Left renal pelvis (tissue), 4 donors: ENCODE results near the gene MGMT. TPM values are rescaled to one million over a fixed set of nuclear protein-coding genes. Genes with fewer than 3 reads are reported as not detected.

Experiments
- DNase-seq, 4 donors: peaks; one replicate each; pipeline ENCODE4 v3.0.0-alpha.2; 2013; ENCODE audit warnings: low read depth in 4 of 4, low spot score in 3 of 4
- polyA plus RNA-seq, 4 donors: library from polyadenylated mRNA; unstranded; fragments of 120-200 nt; gene quantifications; one replicate each; pipeline ENCODE4 v1.2.1, GENCODE V29; 2013; ENCODE audit not compliant: insufficient read length in 4 of 4

MGMT gene
- polyA plus RNA-seq, 4 donors, result 14.2 to 24.7 (median 17.5) TPM

GRCh38 chr10:129764011-129764900, 297.2 kb downstream of the MGMT start:
- no peak for DNase-seq

GRCh38 chr10:129764901-129765663, 298.0 kb downstream of the MGMT start:
- no peak for DNase-seq

GRCh38 chr10:129765664-129766550, 298.9 kb downstream of the MGMT start:
- no peak for DNase-seq

- no peak for DNase-seq
Measured at GRCh38 chr10:129766611-129767550, 299.8 kb downstream of the MGMT start.

- DNase-seq, result no peak
Measured at GRCh38 chr10:129767751-129768150, 300.7 kb downstream of the MGMT start.

GRCh38 chr10:129768437-129769355, 301.7 kb downstream of the MGMT start:
- no peak for DNase-seq

GRCh38 chr10:129769381-129770116, 302.5 kb downstream of the MGMT start:
- no peak for DNase-seq

DNA sequence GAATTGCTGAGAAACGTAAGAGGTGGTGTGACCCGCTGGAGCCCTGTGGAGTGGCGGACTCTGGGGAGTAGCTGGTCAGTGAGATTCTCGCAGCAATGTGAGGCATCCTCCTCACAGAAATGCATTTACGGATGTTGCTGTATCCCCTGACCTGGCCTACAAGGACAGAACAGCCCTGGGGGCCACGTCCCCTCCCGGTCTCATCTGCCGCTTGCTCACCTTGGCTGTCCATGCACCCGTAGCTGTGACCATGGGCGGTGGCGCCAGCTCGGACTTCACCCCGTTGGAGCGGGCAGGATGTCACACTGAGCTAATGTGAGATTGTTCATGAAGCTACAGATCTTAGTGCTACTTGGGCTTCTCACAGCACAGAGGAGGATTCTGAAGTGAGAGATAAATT, 303.2 kb downstream of the MGMT start:
- no peak for DNase-seq

- no peak for DNase-seq
Measured at GRCh38 chr10:129771024-129771423, 304.0 kb downstream of the MGMT start.

DNA sequence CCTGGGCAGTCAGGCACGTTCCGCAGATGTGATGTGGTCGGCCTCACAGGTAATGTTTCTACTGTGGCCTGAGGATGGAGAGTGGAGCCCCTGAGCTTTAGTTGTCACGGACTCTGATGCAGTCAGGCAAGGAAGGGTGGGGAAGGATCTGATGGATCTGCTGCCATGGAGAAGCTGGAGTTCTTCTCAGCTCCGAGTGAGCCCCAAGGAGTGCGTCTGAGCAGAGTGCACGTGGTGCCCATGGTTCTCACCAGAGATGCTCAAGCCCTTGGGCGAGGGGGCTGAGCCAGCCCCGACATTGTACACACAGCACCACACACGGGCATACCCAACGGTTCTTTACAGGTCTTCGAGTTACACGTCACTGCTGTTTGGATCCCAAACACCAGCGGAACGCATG, 304.5 kb downstream of the MGMT start:
- no peak for DNase-seq

DNA sequence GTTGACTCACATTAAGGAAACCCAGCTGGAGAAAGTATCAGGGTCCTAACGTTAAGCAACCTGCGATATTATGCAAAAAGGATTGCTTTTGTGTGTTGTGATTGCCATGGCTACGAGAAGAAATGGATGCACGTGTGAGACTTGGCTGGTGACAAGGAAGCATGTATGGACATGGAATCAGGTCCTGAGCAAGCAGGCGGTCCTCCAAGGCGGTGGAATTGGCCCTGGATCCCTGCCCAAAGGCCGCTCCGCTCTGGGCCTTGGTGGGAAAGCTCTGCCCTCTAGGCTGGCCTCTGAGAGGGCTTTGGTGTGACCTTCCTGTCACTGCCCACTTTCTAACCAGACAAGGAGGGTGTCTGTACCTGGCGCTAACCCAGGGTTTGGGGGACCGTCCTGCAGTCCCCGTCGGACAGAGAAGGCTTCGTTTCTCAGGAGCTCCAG, 305.0 kb downstream of the MGMT start:
- DNase-seq, result no peak

DNA sequence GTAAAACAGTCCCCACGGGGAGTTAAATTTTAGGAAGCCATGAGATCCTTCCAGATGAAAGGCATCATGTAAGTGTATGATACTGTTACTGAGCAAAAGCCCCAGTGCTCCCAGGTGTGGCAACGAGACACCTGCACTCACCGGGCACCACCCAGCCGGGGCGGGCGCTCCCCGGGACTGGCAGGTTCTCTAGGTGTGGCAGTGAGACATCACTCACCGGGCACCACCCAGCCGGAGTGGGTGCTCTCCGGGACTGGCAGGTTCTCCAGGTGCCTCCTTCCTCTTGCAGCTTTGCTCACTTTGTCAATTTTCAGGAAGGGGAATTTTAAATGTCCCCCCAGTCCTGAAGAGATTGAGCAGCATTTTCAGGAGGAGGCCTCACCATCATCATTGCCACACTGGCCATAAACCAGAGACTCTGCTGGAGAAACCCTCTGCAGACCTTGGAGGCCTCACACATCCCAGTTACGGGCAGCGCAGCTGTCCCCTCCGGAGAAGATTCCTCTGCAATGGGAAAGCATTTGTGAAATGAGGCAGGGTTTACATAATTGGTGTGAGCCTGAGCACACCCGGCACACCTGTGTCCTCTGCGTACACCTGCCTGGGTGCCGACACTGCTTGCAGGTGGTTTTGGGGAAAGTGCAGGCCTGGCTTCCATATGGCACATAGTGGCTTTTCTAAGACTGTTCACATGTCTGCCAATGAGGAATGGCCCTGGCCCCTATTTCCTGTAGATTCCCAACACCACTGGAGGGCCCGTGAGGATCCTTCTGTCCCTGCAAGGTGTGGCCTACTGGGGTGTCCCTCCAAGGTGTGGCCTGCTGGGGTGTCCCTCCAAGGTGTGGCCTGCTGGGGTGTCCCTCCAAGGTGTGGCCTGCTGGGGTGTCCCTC, 305.7 kb downstream of the MGMT start:
- DNase-seq, result no peak

DNA sequence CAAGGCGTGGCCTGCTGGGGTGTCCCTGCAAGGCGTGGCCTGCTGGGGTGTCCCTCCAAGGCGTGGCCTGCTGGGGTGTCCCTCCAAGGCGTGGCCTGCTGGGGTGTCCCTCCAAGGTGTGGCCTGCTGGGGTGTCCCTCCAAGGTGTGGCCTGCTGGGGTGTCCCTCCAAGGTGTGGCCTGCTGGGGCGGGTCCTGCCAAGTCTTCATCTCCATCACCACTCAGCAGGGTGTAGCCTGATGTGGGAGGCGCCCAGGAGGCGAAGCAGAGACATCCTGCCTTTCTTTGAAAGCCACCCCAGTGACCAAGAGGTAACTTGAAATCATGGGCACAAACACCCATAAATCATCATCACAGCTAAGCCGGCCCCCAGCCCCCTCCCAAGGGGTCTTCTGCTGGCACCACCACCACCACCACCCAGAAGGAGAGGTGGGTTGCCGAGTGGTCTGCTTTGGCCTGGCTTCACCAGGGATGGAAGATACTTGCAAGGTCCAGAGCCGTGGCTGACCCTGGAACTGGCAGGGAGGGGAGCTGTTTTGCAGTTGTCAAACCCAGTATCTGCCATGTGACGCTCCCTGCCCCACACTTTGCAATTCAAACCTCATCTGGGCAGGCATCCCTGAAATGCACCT, 306.4 kb downstream of the MGMT start:
- no peak for DNase-seq

- no peak for DNase-seq
Measured at GRCh38 chr10:129774082-129774735, 307.2 kb downstream of the MGMT start.

GRCh38 chr10:129774736-129775401, 307.8 kb downstream of the MGMT start:
- no peak for DNase-seq
